HG03025 (cell line): ENCODE data around the gene CHST8.
"Not testable (repeated sequence)": the region's sequence is repeated elsewhere in the genome, so short reads cannot be mapped to it uniquely, and the experiment has no call there.

ENCODE experiments used
- ATAC-seq: cut with Tn5 transposase; IDR thresholded peaks from one replicate; pipeline ENCODE4 v1.9.1; 2021; ENCODE audit warnings: mild to moderate bottlenecking, moderate library complexity; ENCODE audit not compliant: unreplicated experiment, low FRiP score

CHST8 gene

GRCh38 chr19:33688171-33688992 is 66.6 kb downstream of the CHST8 start:
- ATAC-seq: no peak

DNA sequence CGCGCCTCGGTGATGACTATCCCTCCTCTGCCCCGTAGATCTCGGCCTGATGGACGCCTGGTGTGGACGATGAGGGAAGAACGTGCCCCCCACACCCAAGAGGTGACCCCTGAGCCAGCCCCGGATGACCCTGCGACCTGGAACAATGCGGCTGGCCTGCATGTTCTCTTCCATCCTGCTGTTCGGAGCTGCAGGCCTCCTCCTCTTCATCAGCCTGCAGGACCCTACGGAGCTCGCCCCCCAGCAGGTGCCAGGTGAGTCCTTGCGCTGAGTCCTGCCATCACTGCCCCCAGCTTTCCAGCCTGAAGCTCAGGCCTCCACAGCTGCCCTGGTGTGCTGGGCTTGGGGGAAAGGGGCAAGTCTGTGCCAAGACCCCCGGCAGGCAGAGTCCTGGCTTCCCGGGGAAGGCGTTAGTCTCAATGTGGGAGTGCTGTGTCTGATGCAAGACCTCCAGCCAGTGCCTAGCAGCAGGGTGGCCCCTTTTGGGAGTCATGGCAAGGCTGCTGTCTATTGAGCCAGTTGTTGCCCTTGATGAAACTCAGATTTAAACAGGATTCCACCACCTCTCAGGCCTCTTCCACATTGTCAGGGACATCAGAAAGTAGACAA is 67.5 kb downstream of the CHST8 start:
- no peak for ATAC-seq

GRCh38 chr19:33689868-33690267 is 68.1 kb downstream of the CHST8 start:
- ATAC-seq: no peak

DNA sequence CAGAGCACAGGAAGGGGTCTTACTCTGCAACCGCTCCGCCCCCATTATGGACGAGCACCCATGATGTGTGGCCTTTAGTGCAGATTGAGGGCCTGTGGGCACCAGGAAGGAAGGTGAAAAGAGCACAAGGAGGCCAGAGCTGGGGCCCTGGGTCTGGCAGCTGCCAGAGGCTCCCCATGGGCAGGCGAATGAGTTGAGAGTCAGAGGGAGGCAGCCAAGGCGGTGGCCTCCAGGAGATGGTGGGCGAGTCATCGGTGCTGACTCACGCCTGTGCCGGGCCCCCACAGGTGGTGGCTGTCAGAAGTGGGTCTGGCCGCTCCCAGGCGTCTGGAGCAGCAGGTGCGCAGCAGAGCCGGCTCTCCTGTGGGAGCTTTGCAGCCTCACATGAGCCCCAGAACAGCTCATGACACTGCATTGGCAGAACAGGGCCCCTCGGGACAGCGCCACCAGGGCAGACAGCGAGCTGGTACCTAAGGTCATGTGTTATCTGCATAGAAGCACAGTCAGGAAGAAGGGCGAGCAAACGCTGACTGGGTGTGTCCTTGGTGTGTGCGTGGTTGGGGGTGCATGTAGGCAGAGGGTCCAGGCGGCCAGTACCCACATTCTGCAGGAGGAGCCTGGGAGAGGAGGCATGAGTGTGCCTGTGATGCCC is 68.8 kb downstream of the CHST8 start:
- no peak for ATAC-seq

GRCh38 chr19:33691030-33691427 is 69.3 kb downstream of the CHST8 start:
- no peak for ATAC-seq

DNA sequence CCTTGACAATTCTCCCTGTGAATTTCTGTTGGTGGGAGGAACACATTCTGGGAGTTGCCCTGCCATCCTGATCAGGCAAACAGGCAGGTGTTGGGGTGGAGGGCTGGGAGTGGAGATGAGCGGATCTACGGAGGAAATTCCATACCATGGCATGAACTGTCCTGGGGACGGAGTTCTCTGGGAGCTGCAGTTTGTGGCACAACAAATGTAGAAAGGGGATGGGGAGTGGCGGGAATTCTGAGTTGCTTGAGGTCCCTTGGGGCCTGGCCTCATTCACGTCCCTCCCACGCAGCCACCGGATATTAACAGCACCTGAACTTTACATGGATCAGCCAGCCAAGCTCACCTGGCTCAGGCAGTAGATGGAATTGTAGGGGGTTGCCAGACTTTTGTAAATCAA is 70.0 kb downstream of the CHST8 start:
- ATAC-seq: no peak

- no peak for ATAC-seq
Observed at GRCh38 chr19:33693678-33694077, 71.9 kb downstream of the CHST8 start.

GRCh38 chr19:33695547-33695946 is 73.8 kb downstream of the CHST8 start:
- not testable (repeated sequence) for ATAC-seq

DNA sequence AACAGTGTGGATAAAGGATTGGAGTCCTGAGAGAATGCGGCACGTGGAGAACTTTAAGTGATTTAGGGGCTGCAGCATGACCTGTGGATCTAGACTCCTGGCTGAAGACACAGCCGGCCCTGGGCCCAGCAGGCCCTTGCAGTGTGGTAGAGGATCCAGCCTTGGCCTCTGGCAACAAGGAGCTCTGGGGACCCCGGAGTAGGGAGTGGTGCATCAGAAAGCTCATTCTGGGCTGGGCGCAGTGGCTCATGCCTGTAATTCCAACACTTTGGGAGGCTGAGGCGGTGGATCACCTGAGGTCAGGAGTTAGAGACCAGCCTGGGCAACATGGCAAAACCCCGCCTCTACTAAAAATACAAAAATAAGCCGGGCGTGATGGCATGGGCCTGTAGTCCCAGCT is 76.0 kb downstream of the CHST8 start:
- ATAC-seq: no peak

DNA sequence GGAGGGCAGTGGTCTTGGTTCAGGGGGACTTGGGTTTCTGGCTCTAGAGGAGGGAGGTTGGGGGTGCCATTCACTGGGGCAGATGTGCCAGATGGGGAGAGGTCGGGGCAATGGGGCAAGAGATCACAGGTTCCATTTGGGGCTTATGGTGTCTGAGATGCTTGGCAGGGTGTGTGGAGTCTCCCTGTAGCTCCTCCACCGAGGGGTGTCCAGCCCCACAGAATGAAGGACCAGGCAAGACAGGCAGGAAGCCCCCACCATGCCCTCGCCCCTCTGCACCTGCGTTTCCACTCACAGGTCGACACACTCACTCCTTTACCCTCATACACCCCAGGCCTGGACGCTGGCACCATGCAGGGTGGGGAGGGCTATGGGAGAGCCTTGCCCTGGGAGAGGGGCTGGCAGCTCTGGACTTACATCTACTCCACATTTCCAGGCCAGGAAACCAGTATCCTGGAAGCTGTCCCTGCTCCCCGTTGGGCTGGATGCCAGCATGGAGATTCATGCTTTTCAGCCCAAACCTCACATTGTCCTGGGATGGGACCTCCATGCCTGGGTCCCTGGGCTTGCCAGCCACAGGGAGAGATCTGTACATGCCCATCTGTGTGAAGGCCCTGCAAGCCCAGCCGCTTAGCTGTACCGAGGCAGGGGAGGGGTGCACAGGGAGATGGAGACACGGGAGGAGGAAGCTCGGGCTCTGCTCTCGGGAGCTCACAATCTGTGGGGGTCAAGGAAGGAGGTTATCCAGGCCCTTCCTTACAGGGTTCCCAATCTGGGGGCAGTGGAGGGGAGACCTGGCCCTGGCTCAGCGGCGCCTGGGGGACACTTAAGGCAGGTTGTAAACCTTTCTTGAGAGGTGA is 77.1 kb downstream of the CHST8 start:
- ATAC-seq: no peak

- no peak for ATAC-seq
Observed at GRCh38 chr19:33699754-33700407, 78.1 kb downstream of the CHST8 start.

GRCh38 chr19:33700408-33701013 is 78.8 kb downstream of the CHST8 start:
- ATAC-seq: no peak

- ATAC-seq: no peak
Observed at GRCh38 chr19:33701565-33701964, 79.8 kb downstream of the CHST8 start.

- ATAC-seq: no peak
Observed at GRCh38 chr19:33702606-33703437, 81.1 kb downstream of the CHST8 start.

GRCh38 chr19:33703438-33703750 is 81.6 kb downstream of the CHST8 start:
- no peak for ATAC-seq

GRCh38 chr19:33703821-33704220 is 82.1 kb downstream of the CHST8 start:
- no peak for ATAC-seq

- no peak for ATAC-seq
Observed at GRCh38 chr19:33704271-33704670, 82.5 kb downstream of the CHST8 start.

GRCh38 chr19:33705090-33705847 is 83.5 kb downstream of the CHST8 start:
- no peak for ATAC-seq
